Measurements from ENCODE around the gene IL17D.
"Not testable (repeated sequence)": the region's sequence is repeated elsewhere in the genome, so short reads cannot be mapped to it uniquely, and the experiment has no call there.

Gene IL17D

DNA sequence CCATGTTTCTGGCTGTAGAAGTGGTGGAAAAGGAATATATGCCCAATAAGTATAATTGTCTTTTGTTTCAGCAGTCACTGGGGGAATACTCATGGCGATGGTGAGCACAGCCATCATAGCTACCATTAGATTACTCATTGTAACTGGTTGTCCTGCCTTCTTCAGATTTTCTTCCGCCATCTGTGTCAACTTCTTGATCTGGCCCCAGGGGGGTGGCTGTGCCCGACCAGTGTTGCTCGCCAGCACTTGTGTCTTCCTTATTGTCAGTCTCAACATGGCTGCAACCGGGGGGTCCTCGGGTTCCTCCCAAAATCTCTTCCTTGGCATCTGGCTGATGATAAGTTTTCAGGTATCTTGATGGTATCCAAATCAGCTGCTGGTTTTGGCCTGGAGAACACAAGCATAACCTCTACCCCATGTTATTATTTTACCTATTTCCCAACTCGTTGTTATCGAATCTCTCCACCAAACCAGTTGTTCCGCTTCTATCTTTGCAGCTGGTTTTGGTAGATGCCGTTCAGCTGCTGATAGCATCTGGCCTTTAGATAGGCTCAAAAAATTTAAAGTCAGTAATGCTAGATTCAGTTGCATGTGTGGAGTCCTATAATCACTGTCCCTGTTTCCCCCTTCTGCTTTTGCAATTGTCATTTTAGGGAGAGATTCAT lies 23.0 kb upstream of the IL17D start:
- Histone ChIP-seq H3K9me3 (ENCODE audit: low read length) (no peaks in the 10 kb centered on the region), H3K27me3 (ENCODE audit: insufficient read depth, low read length) (no peaks in the 10 kb centered on the region), H3K9me2 (ENCODE audit: low read depth, low read length) (no peaks in the 10 kb centered on the region), H3K4me1 (ENCODE audit: insufficient read depth, low read length, severe bottlenecking) (no peaks in the 10 kb centered on the region), H3K36me3 (ENCODE audit: insufficient read depth, low read length) (no peaks in the 10 kb centered on the region), H2AFZ (ENCODE audit: low read length) (no peak overlapping the region), H3K4me3 (ENCODE audit: low read depth, low read length, poor library complexity, severe bottlenecking) (no peak overlapping the region), H4K20me1 (ENCODE audit: insufficient read depth, low read length) (no peaks in the 10 kb centered on the region), H3K9ac (ENCODE audit: low read length) (no peak overlapping the region), H3K27ac (ENCODE audit: low read depth, low read length, poor library complexity, severe bottlenecking) (no peak overlapping the region), H3K4me2 (ENCODE audit: low read length) (no peak overlapping the region), H3F3A (ENCODE audit: insufficient read depth, low read length) (no peaks in the 10 kb centered on the region), H3K79me2 (ENCODE audit: insufficient read depth, low read length) (no peaks in the 10 kb centered on the region)
- TF ChIP-seq, protein P1, sequence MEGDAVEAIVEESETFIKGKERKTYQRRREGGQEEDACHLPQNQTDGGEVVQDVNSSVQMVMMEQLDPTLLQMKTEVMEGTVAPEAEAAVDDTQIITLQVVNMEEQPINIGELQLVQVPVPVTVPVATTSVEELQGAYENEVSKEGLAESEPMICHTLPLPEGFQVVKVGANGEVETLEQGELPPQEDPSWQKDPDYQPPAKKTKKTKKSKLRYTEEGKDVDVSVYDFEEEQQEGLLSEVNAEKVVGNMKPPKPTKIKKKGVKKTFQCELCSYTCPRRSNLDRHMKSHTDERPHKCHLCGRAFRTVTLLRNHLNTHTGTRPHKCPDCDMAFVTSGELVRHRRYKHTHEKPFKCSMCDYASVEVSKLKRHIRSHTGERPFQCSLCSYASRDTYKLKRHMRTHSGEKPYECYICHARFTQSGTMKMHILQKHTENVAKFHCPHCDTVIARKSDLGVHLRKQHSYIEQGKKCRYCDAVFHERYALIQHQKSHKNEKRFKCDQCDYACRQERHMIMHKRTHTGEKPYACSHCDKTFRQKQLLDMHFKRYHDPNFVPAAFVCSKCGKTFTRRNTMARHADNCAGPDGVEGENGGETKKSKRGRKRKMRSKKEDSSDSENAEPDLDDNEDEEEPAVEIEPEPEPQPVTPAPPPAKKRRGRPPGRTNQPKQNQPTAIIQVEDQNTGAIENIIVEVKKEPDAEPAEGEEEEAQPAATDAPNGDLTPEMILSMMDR (IDR thresholded peaks at IDR 0.05; ENCODE audit: low read length): no peak
- TF ChIP-seq EZH2 (IDR thresholded peaks at IDR 0.05; ENCODE audit: borderline replicate concordance, low read length): no peak

DNA sequence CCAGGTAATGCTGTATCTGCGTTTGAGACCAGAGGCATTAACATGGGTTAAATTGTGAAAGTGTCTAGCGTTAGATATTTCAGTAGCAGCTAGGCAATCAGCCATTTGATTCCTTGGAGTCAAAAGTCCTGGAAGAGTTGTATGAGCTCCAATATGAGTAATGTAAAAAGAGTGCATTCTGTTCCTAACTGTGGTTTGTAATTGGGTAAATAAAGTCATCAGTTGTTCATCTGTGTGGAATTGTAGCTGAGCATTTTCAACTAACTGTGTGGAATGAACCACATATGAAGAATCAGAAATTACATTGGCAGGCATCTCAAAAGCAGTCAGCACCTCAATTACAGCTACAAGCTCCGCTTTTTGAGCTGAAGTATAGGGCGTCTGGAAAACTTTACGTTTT lies 22.0 kb upstream of the IL17D start:
- H3K4me1 ChIP-seq (ENCODE audit: insufficient read depth, low read length, severe bottlenecking); H4K20me1 ChIP-seq (ENCODE audit: insufficient read depth, low read length): not testable (repeated sequence)

DNA sequence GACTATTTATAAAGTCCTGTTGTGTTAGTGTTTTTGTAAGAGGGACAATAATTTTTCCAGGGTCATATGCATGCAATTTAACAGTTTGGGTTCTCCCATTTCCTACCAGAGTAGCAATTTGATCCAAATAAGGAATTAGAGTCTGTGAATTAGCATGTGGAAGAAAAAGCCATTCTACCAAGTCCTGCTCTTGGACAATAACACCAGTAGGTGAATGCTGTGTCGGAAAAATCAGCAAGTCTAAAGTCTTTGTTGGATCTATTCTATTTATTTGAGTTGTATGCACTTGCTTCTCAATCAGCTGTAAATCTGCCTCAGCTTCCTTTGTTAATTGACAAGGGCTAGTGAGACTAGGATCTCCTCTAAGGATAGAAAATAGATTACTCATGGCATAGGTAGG lies 21.4 kb upstream of the IL17D start:
- no peak for TF ChIP-seq EZH2 (IDR thresholded peaks at IDR 0.05; ENCODE audit: borderline replicate concordance, low read length)
- TF ChIP-seq, protein P1 (IDR thresholded peaks at IDR 0.05; ENCODE audit: low read length): no peak
- no peak overlapping the region for H3K9ac ChIP-seq (ENCODE audit: low read length)
- H3K9me2 ChIP-seq (ENCODE audit: low read depth, low read length): no peaks in the 10 kb centered on the region
- H4K20me1 ChIP-seq (ENCODE audit: insufficient read depth, low read length): no peaks in the 10 kb centered on the region
- no peak overlapping the region for H3K4me3 ChIP-seq (ENCODE audit: low read depth, low read length, poor library complexity, severe bottlenecking)
- H3K4me2 ChIP-seq (ENCODE audit: low read length): no peak overlapping the region
- H3F3A ChIP-seq (ENCODE audit: insufficient read depth, low read length): no peaks in the 10 kb centered on the region
- H3K36me3 ChIP-seq (ENCODE audit: insufficient read depth, low read length): no peaks in the 10 kb centered on the region
- no peaks in the 10 kb centered on the region for H3K4me1 ChIP-seq (ENCODE audit: insufficient read depth, low read length, severe bottlenecking)
- H3K9me3 ChIP-seq (ENCODE audit: low read length): no peaks in the 10 kb centered on the region
- no peak overlapping the region for H3K27ac ChIP-seq (ENCODE audit: low read depth, low read length, poor library complexity, severe bottlenecking)
- no peak overlapping the region for H2AFZ ChIP-seq (ENCODE audit: low read length)
- H3K79me2 ChIP-seq (ENCODE audit: insufficient read depth, low read length): no peaks in the 10 kb centered on the region
- no peaks in the 10 kb centered on the region for H3K27me3 ChIP-seq (ENCODE audit: insufficient read depth, low read length)

More for the DNA sequence above, 22.0 kb upstream of the IL17D start:
- not testable (repeated sequence) for H3K9me3 ChIP-seq (ENCODE audit: low read length); H3K9me2 ChIP-seq (ENCODE audit: low read depth, low read length); H3K4me2 ChIP-seq (ENCODE audit: low read length); H3K4me3 ChIP-seq (ENCODE audit: low read depth, low read length, poor library complexity, severe bottlenecking); H2AFZ ChIP-seq (ENCODE audit: low read length); H3K27me3 ChIP-seq (ENCODE audit: insufficient read depth, low read length); H3K36me3 ChIP-seq (ENCODE audit: insufficient read depth, low read length); H3K9ac ChIP-seq (ENCODE audit: low read length); H3F3A ChIP-seq (ENCODE audit: insufficient read depth, low read length); H3K27ac ChIP-seq (ENCODE audit: low read depth, low read length, poor library complexity, severe bottlenecking); H3K79me2 ChIP-seq (ENCODE audit: insufficient read depth, low read length)

DNA sequence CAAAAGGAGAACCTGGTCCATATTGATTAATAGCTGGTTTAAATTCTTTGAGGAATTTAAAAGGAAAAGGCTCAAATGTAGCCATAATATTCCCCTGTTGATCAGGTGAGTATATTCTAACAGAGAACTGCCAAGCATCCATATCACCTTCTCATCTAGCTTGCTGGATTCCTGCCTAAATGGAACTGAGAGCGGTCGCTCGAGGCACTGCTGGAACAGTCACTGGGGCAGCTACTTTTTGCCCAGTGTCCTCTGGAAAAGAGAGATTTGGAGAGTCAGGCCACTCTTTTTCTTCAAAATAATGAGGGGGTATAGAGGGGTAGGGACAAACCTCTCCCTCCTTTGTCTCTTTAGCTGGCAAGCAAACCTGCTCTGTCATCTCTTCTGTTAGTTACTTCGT lies 19.5 kb upstream of the IL17D start:
- Histone ChIP-seq H3K9ac (ENCODE audit: low read length) (no peak overlapping the region), H3F3A (ENCODE audit: insufficient read depth, low read length) (no peaks in the 10 kb centered on the region), H3K79me2 (ENCODE audit: insufficient read depth, low read length) (no peaks in the 10 kb centered on the region), H3K4me3 (ENCODE audit: low read depth, low read length, poor library complexity, severe bottlenecking) (no peak overlapping the region), H3K4me1 (ENCODE audit: insufficient read depth, low read length, severe bottlenecking) (no peaks in the 10 kb centered on the region), H3K9me2 (ENCODE audit: low read depth, low read length) (no peaks in the 10 kb centered on the region), H3K4me2 (ENCODE audit: low read length) (no peak overlapping the region), H3K36me3 (ENCODE audit: insufficient read depth, low read length) (no peaks in the 10 kb centered on the region), H4K20me1 (ENCODE audit: insufficient read depth, low read length) (no peaks in the 10 kb centered on the region), H3K9me3 (ENCODE audit: low read length) (no peaks in the 10 kb centered on the region), H2AFZ (ENCODE audit: low read length) (no peak overlapping the region), H3K27ac (ENCODE audit: low read depth, low read length, poor library complexity, severe bottlenecking) (no peak overlapping the region), H3K27me3 (ENCODE audit: insufficient read depth, low read length) (no peaks in the 10 kb centered on the region)
- TF ChIP-seq EZH2 (IDR thresholded peaks at IDR 0.05; ENCODE audit: borderline replicate concordance, low read length): no peak
- TF ChIP-seq, protein P1 (IDR thresholded peaks at IDR 0.05; ENCODE audit: low read length): no peak
